Muscle of back (tissue), 11 donors: ENCODE results near the gene ANKRD2. TPM values are rescaled to one million over a fixed set of nuclear protein-coding genes. Genes with fewer than 3 reads are reported as not detected.

ENCODE experiments used
- DNase-seq, 3 donors: peaks; one replicate each; pipeline versions ENCODE4 v3.0.0 to v3.0.0-alpha.2; 2013
- polyA plus RNA-seq, 10 donors: library from polyadenylated mRNA; unstranded; fragments of 120-200 nt; gene quantifications; one replicate each; pipeline ENCODE4 v1.2.1, GENCODE V29; 2013; ENCODE audit not compliant: insufficient read length in 10 of 10

The ANKRD2 gene
- polyA plus RNA-seq, 10 donors: 8.5 to 60.8 (median 27.0) TPM

DNA sequence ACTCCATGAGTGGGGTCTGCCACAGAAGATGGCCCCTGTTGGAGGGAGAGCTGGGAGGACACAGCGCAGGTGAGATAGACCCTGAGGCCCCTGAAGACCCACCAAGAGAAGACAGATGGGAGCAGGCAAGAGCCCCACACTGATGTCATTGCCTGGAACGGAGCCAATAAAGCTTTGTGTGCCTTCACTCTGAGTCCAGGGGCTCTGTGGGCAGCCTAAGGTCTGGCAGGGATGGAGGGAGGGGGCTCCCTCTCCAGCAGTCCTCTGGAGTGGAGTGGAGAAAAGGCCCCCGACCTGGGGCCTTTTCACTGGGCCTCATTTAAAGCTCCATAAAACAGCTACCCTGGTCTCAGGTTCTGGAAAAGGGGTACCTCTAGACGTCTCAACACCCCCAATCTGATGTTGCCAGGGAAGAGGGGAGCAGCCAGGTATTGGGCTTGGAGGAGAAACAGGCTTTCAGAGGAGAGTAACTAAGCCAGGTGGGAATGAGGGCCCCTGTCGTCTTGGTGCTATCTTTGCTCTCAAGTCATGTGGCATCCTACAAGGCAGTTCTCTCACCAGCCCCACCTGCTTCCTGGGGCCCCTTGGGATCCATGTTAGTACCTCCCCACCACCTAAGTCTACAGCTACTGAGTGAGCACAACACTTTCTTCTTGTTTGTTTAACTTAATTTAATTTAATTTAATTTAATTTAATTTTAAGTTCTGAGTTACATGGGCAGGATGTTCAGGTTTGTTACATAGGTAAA, 18.3 kb downstream of the ANKRD2 start:
- no peak for DNase-seq

DNA sequence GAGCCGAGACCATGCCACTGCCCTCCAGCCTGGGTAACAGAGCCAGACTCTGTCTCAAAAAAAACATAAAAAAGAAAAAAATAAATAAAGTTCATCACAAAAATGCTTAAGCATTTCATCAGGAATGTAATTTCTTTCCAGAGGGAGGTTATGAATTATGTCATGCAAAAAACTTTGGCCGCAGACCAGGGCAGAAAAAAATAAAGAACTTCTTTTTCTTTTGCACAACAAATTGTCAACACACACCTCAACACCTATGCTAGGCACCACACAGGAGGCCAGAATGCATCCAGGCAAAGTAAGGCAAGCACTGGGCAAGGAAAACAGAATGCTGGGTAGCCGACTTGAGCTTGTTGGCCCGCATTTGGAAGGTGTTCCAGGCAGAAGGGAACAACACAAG, 20.8 kb downstream of the ANKRD2 start:
- peak in 2 of 3 donors; percentile 62 to 77 for DNase-seq

- DNase-seq: peak; percentile 68 to 81 (median 77)
These were observed 23.8 kb downstream of the ANKRD2 start for GRCh38 chr10:97596101-97597082.

DNA sequence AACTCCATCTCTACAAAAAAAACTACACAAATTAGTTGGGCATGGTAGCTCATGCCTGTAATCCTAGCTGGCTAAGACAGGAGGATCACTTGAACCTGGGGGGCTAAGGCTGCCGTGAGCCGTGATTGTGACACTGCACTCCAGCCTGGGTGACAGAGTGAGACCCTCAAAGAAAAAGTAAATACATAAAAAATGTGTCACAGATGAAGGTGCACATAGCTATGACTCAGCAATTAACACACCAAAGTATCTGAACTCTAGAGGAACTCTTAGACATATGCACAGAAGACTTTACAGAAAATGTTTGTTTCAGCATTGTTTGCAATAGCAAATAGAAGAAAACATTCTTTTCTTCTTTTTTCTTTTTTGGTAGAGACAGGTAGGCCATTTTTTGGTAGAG, 25.2 kb downstream of the ANKRD2 start:
- DNase-seq: no peak

GRCh38 chr10:97598407-97599271, 26.1 kb downstream of the ANKRD2 start:
- DNase-seq: no peak

DNA sequence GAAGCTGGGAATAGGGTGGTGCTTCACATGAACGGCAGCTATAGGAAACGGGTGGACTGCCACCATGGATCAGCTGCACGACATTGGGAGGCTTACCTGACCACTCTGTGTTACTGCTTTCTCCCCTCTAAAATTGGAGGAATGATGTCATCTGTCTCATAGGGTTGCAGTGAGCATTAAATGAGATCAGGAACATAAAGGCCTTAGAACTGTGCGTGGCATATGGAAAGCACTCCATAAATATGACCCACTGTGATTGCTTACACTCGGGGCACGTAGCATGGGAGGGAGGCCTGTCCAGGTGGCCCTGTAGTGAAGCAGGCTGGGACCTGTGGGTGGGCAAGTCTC, 26.7 kb downstream of the ANKRD2 start:
- DNase-seq: no peak

DNA sequence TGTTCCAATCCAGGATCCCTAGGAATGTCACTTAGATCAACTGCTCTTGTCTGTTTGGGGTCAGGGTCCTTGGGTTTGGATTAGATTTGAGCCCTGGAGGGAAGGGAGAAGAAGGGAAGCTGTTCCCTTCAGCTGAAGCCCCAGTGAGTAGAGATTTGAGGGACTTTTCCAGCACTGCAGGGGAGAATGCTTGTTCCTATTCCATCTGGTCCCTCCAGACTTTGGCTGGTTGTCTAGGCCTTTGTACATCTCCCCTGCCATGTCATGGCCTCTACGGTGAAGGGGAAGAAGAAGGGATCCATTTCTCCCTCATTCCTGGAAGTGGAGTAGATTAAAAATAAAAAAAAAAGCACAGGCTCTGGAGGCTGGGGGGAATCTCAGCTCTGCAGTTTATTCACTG, 28.0 kb downstream of the ANKRD2 start:
- DNase-seq: no peak

GRCh38 chr10:97601268-97602215, 29.0 kb downstream of the ANKRD2 start:
- DNase-seq: no peak

- DNase-seq: no peak
These were observed 34.6 kb downstream of the ANKRD2 start for GRCh38 chr10:97607095-97607636.

DNA sequence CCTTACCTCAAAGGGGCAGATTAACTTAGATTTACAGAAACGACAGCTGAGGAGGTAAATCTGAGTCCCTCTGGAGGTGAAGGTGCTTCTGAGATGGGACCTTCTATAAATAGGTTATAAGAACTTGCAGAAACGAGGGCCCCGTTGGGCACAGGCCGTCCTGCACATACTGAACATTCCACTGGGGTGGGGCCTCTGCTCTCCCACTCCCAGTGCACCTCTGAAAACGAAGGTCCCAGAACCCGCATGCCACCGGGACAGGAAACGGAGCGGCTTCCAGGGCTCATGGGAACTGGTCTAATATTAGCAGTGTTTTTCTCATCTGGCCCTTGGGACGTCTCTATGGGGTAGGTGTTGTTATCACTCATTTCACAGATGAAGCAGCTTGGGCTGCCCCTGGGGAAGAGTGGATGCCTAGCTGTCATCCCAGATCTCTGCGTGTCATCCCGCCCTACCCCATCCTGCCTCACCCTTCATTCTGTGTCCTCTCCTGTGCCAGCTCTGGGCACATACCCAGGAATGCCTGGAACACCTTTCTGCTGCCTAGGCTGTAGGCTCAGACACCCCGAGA, 36.5 kb downstream of the ANKRD2 start:
- peak in 1 of 3 donors; percentile 20 for DNase-seq

DNA sequence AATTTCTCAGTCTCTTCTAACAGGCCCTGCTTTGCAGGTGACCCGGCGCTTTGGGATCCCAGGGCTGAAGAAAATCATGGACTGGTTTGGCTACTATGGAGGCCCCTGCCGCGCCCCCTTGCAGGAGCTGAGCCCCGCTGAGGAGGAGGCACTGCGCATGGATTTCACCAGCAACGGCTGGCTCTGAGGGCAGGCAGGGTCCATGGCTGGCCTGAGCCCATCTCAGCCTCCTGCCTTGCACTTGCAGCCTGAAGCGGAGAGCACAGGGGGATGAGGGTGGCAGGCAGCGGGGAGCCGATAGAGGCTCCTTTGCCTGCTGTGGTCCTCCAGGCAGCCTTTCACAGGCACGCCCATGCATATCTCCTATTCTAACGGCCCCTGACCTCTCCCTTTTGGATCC, 38.9 kb downstream of the ANKRD2 start:
- DNase-seq: no peak

GRCh38 chr10:97612386-97612785, 39.8 kb downstream of the ANKRD2 start:
- DNase-seq: peak in 2 of 3 donors; percentile 63 to 72

DNA sequence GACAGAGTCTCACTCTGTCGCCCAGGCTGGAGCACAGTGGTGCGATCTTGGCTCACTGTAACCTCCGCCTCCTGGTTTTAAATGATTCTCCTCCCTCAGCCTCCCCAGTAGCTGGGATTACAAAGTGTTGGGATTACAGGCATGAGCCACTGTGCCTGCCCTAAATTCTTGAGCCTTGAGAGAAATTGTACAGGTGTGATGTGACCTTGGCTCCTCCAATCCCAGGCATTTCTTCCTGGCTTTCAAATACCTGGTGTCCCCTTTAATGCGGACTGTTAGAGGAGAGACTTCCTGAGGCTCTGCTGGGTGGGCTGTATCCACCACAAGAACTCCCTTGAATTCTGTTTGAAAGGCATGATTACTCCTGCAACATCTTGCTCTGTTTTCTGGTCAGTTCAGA, 45.7 kb downstream of the ANKRD2 start:
- DNase-seq: no peak

DNA sequence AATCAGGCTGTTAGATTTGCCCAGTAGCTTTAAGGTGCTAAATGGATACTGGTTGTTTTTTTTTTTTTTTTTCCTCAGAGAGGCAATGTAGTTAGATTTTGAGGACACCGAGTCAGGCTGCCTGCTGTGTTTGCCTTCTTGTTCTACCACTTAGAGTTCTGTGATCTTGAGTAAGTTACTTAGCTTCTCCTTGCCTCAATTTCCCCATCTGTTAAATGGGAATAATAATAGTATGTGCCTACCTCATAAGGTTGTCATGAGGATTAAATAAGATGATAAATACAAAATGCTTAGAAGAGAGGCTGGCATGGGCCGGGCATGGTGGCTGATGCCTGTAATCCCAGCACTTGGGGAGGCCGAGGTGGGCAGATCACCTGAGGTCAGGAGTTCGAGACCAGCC, 46.2 kb downstream of the ANKRD2 start:
- no peak for DNase-seq

DNA sequence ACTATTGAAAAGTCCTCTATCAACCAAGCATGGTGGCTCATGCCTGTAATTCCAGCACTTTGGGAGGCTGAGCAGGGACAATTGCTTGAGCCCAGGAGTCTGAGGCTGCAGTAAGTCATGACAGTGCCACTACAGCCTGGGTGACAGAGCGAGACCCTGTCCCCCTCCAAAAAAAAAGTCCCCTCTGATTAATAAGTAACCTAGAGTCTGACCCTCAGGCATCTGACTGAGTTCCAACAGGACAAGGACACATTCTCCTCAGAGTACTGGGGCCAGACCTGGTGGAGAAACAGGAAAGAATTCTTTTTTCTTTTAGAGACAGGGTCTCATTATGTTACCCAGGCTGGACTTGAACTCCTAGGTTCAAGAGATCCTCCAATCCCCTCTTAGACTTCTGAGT, 50.7 kb downstream of the ANKRD2 start:
- no peak for DNase-seq

DNA sequence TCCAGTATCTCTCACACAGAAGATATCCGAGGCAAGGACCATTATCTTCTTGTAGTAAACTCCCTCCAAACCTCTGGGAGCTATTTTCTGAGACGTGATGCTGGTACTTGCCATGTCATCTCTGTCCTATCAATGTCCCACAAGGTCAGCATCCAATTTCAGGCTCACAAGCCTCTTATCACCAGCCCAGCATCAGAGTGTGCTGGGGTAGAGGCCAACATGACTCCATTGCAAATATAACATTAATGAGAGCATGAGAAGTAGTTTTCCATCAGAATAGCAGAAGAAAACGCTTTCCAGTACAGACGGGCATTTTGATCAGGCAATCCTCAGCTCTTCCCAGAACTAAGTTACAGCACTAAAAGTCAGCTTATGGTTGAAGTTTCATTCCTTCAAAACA, 55.2 kb downstream of the ANKRD2 start:
- DNase-seq: no peak

GRCh38 chr10:97628228-97628627, 55.6 kb downstream of the ANKRD2 start:
- DNase-seq: no peak

- no peak for DNase-seq
These were observed 56.7 kb downstream of the ANKRD2 start for GRCh38 chr10:97629289-97629688.

DNA sequence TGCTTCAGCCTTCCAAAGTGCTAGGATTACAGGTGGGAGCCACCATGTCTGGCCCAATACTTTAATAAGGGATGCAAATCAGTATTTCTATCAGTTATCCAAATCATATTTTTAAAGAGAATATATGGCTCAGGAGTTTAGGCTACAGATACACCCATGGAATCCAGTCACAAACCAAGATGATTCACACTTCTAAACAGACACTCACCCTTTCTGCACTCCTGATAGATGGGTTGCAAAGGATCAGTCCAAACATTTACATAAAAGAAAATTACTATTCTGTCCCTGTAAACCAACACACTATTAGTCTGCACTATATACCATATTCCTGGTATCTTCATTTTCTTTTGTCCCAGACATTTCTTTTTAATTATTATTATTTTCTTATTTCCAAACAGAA, 58.5 kb downstream of the ANKRD2 start:
- DNase-seq: no peak
